Measurements from ENCODE around the gene CTBP1.
"Not testable (repeated sequence)": the region's sequence is repeated elsewhere in the genome, so short reads cannot be mapped to it uniquely, and the experiment has no call there.

CTBP1 gene

GRCh38 chr4:1295405-1296055, 46.6 kb upstream of the CTBP1 start:
- no peak for DNase-seq (ENCODE audit: low spot score)
- no peak for TF ChIP-seq CTCF (IDR thresholded peaks at IDR 0.05; ENCODE audit: extremely low read depth, insufficient read depth, missing control alignments)
- in situ Hi-C loops (cut with MboI; ENCODE audit: low pct_unique_long_range_greater_than_20kb, low sequenced_read_pairs, unreplicated experiment), result no loop called here

GRCh38 chr4:1294891-1295290, 46.0 kb upstream of the CTBP1 start:
- no peak for TF ChIP-seq CTCF (IDR thresholded peaks at IDR 0.05; ENCODE audit: extremely low read depth, insufficient read depth, missing control alignments)
- no peak for DNase-seq (ENCODE audit: low spot score)
- in situ Hi-C loops (cut with MboI; ENCODE audit: low pct_unique_long_range_greater_than_20kb, low sequenced_read_pairs, unreplicated experiment), result no loop called here

GRCh38 chr4:1294424-1294823, 45.5 kb upstream of the CTBP1 start:
- no peak for DNase-seq (ENCODE audit: low spot score)
- in situ Hi-C loops (cut with MboI; ENCODE audit: low pct_unique_long_range_greater_than_20kb, low sequenced_read_pairs, unreplicated experiment), result no loop called here
- no peak for TF ChIP-seq CTCF (IDR thresholded peaks at IDR 0.05; ENCODE audit: extremely low read depth, insufficient read depth, missing control alignments)

GRCh38 chr4:1293991-1294390, 45.1 kb upstream of the CTBP1 start:
- DNase-seq (ENCODE audit: low spot score), result no peak
- no peak for TF ChIP-seq CTCF (IDR thresholded peaks at IDR 0.05; ENCODE audit: extremely low read depth, insufficient read depth, missing control alignments)
- in situ Hi-C loops (cut with MboI; ENCODE audit: low pct_unique_long_range_greater_than_20kb, low sequenced_read_pairs, unreplicated experiment), result no loop called here

GRCh38 chr4:1293531-1293941, 44.6 kb upstream of the CTBP1 start:
- DNase-seq (ENCODE audit: low spot score), result no peak
- in situ Hi-C loops (cut with MboI; ENCODE audit: low pct_unique_long_range_greater_than_20kb, low sequenced_read_pairs, unreplicated experiment), result no loop called here
- TF ChIP-seq CTCF (IDR thresholded peaks at IDR 0.05; ENCODE audit: extremely low read depth, insufficient read depth, missing control alignments), result no peak

- in situ Hi-C loops (cut with MboI; ENCODE audit: low pct_unique_long_range_greater_than_20kb, low sequenced_read_pairs, unreplicated experiment); DNase-seq (ENCODE audit: low spot score): not testable (repeated sequence)
Measured at GRCh38 chr4:1292703-1293011, 43.7 kb upstream of the CTBP1 start.

- no peak for TF ChIP-seq CTCF (IDR thresholded peaks at IDR 0.05; ENCODE audit: extremely low read depth, insufficient read depth, missing control alignments)
- in situ Hi-C loops (cut with MboI; ENCODE audit: low pct_unique_long_range_greater_than_20kb, low sequenced_read_pairs, unreplicated experiment), result no loop called here
Measured at GRCh38 chr4:1291996-1292702, 43.2 kb upstream of the CTBP1 start.

More at GRCh38 chr4:1291996-1292702, 43.2 kb upstream of the CTBP1 start:
- no peak for DNase-seq (ENCODE audit: low spot score)
